SK-N-SH (cell line): ENCODE measurements around the gene SORL1. TPM values are rescaled to one million over a fixed set of nuclear protein-coding genes. Genes with fewer than 3 reads are reported as not detected.

Experiments used
- CTCF ChIA-PET: fragments of 300-600, 350-600 bp; formaldehyde crosslinking; extraction: SDS; loops from one replicate; lab custom pipeline; 2021; lab: Yijun Ruan, JAX
- POLR2A ChIA-PET: fragments of 350-600 bp; sonication (Branson Sonifier 250); formaldehyde crosslinking; extraction: SDS; loops from one replicate; lab custom pipeline; 2020; ENCODE audit warnings: antibody characterized with exemption, inconsistent platforms; lab: Yijun Ruan, JAX
- DNase-seq: peaks from one replicate; pipeline ENCODE4 v3.0.0; 2012
- H2AFZ ChIP-seq: fragments of 200-600 bp; sonication (generic); 2 replicates; pipeline ENCODE4 v1.8.1; 2016; ENCODE audit warnings: antibody characterized with exemption, mild to moderate bottlenecking, low read depth
- H3F3A ChIP-seq: fragments of 200-600 bp; sonication (generic); replicated peaks from 2 replicates; pipeline ENCODE3; 2016; ENCODE audit warnings: antibody characterized with exemption, mild to moderate bottlenecking; ENCODE audit not compliant: insufficient read depth
- H3K27ac ChIP-seq, 2 experiments: fragments of 200-500 bp in 1 of 2; fragments of 200-600 bp in 1 of 2; sonication (Bioruptor generic) in 1 of 2; sonication (generic), shearing (Covaris generic) in 1 of 2; 2 replicates each; pipeline versions ENCODE4 v1.5.1 to v1.6.1; 2014 to 2016; ENCODE audit warnings: low read depth in 2 of 2, inconsistent platforms in 1 of 2, low read length in 1 of 2, mild to moderate bottlenecking in 1 of 2, mixed read lengths in 1 of 2
- H3K27me3 ChIP-seq: fragments of 200-600 bp; sonication (generic), shearing (Covaris generic); 2 replicates; pipeline ENCODE4 v1.6.1; 2016; ENCODE audit warnings: mixed run types; ENCODE audit not compliant: insufficient read depth
- H3K36me3 ChIP-seq, 2 experiments: fragments of 200-500 bp in 1 of 2; fragments of 200-600 bp in 1 of 2; sonication (Bioruptor generic) in 1 of 2; sonication (generic) in 1 of 2; replicated peaks in 1 of 2; 2 replicates each; pipeline versions ENCODE3 to v1.5.1; 2014 to 2016; ENCODE audit warnings: low read length in 1 of 2, mild to moderate bottlenecking in 1 of 2; ENCODE audit not compliant: insufficient read depth in 2 of 2, control insufficient read depth in 1 of 2
- H3K4me1 ChIP-seq, 2 experiments: fragments of 200-500 bp in 1 of 2; fragments of 200-600 bp in 1 of 2; sonication (Bioruptor generic) in 1 of 2; sonication (generic), shearing (Covaris generic) in 1 of 2; 2 replicates each; pipeline versions ENCODE4 v1.5.1 to v1.6.1; 2014 to 2016; ENCODE audit warnings: low read depth in 1 of 2, low read length in 1 of 2, mixed run types in 1 of 2; ENCODE audit not compliant: insufficient read depth in 2 of 2, control insufficient read depth in 1 of 2
- H3K4me2 ChIP-seq: fragments of 200-600 bp; sonication (generic), shearing (Covaris generic); 2 replicates; pipeline ENCODE4 v1.6.1; 2017; ENCODE audit warnings: mixed run types
- H3K4me3 ChIP-seq, 2 experiments: fragments of 200-500 bp in 1 of 2; fragments of 200-600 bp in 1 of 2; sonication (Bioruptor generic) in 1 of 2; sonication (generic), shearing (Covaris generic) in 1 of 2; 2 replicates each; pipeline versions ENCODE4 v1.5.1 to v1.8.1; 2014 to 2016; ENCODE audit warnings: low read depth in 2 of 2, inconsistent platforms in 1 of 2, low read length in 1 of 2, mild to moderate bottlenecking in 1 of 2, mixed read lengths in 1 of 2, moderate library complexity in 1 of 2
- H3K79me2 ChIP-seq: fragments of 200-600 bp; sonication (generic); 2 replicates; pipeline ENCODE4 v1.8.1; 2017; ENCODE audit warnings: mild to moderate bottlenecking; ENCODE audit not compliant: insufficient read depth
- H3K9ac ChIP-seq: fragments of 200-600 bp; sonication (generic); 2 replicates; pipeline ENCODE4 v1.6.1; 2017; ENCODE audit warnings: mixed run types
- H3K9me2 ChIP-seq: fragments of 200-600 bp; sonication (generic); 2 replicates; pipeline ENCODE4 v1.6.1; 2017; ENCODE audit warnings: mixed run types
- H3K9me3 ChIP-seq: fragments of 200-600 bp; sonication (generic); 2 replicates; pipeline ENCODE4 v1.6.1; 2017; ENCODE audit warnings: mixed run types, mild to moderate bottlenecking, moderate library complexity
- H4K20me1 ChIP-seq: fragments of 200-600 bp; sonication (generic); 2 replicates; pipeline ENCODE4 v1.6.1; 2017; ENCODE audit warnings: mild to moderate bottlenecking, mixed run types; ENCODE audit not compliant: insufficient read depth
- CHD2 ChIP-seq: fragments of 150-350 bp; IDR thresholded peaks from 2 replicates; pipeline ENCODE4 v1.6.1; 2018; ENCODE audit warnings: low read length; ENCODE audit not compliant: partially characterized antibody
- ELF1 ChIP-seq: IDR thresholded peaks from 2 replicates; pipeline ENCODE4 v1.4.0; 2012
- EP300 ChIP-seq, 2 experiments: IDR thresholded peaks; 2 replicates each; pipeline versions ENCODE4 v1.4.0 to v1.6.1; 2012; ENCODE audit warnings: borderline replicate concordance in 1 of 2, low read depth in 1 of 2, low read length in 1 of 2
- EZH2phosphoT487 ChIP-seq: fragments of 200-600 bp; sonication (generic); IDR thresholded peaks from 2 replicates; pipeline ENCODE4 v1.6.1; 2017; ENCODE audit warnings: low read depth, mixed run types, mild to moderate bottlenecking, antibody characterized with exemption, moderate library complexity, borderline replicate concordance
- FOXM1 ChIP-seq: IDR thresholded peaks from 2 replicates; pipeline ENCODE4 v1.4.0; 2012; ENCODE audit warnings: low read depth, mild to moderate bottlenecking
- JUND ChIP-seq: IDR thresholded peaks from 2 replicates; pipeline ENCODE4 v1.4.0; 2012
- MEF2A ChIP-seq: IDR thresholded peaks from 2 replicates; pipeline ENCODE4 v1.4.0; 2012; ENCODE audit warnings: low read depth, borderline replicate concordance
- NFIC ChIP-seq: IDR thresholded peaks from 2 replicates; pipeline ENCODE4 v1.4.0; 2012; ENCODE audit warnings: borderline replicate concordance
- RCOR1 ChIP-seq: fragments of 150-350 bp; IDR thresholded peaks from 2 replicates; pipeline ENCODE4 v1.6.1; 2017; ENCODE audit warnings: antibody characterized with exemption, low read length
- REST ChIP-seq: IDR thresholded peaks from 2 replicates; pipeline ENCODE4 v1.6.1; 2012; ENCODE audit warnings: mild to moderate bottlenecking, low read depth, low read length, moderate library complexity
- RFX5 ChIP-seq: IDR thresholded peaks from 2 replicates; pipeline ENCODE4 v1.6.1; 2012; ENCODE audit warnings: mild to moderate bottlenecking, improper control_type of control experiment, low read length
- RXRA ChIP-seq: IDR thresholded peaks from 2 replicates; pipeline ENCODE4 v1.4.0; 2012; ENCODE audit warnings: low read depth, mild to moderate bottlenecking, borderline replicate concordance
- SIN3A ChIP-seq: IDR thresholded peaks from 2 replicates; pipeline ENCODE4 v1.6.1; 2012; ENCODE audit warnings: low read depth, mild to moderate bottlenecking, low read length, moderate library complexity, borderline replicate concordance
- TAF1 ChIP-seq: IDR thresholded peaks from 2 replicates; pipeline ENCODE4 v1.6.1; 2012; ENCODE audit warnings: low read depth, mild to moderate bottlenecking, low read length, moderate library complexity, borderline replicate concordance
- TEAD4 ChIP-seq: IDR thresholded peaks from 2 replicates; pipeline ENCODE4 v1.4.0; 2012; ENCODE audit warnings: mild to moderate bottlenecking, borderline replicate concordance; ENCODE audit not compliant: insufficient read depth
- USF1 ChIP-seq: IDR thresholded peaks from 2 replicates; pipeline ENCODE4 v1.4.0; 2012; ENCODE audit warnings: low read depth, borderline replicate concordance
- YY1 ChIP-seq: IDR thresholded peaks from 2 replicates; pipeline ENCODE4 v1.4.0; 2012; ENCODE audit warnings: low read depth, mild to moderate bottlenecking
- WGBS: methylation state at CpG from one replicate; pipeline ENCODE4 v1.1.6; 2017; ENCODE audit warnings: low lambda C conversion rate; 5-methylcytosine and 5-hydroxymethylcytosine counted together
- polyA plus RNA-seq, 3 experiments: library from polyadenylated mRNA; depleted of rRNA; stranded (reverse); fragments of >200 nt; gene quantifications; 2 replicates each; pipeline ENCODE4 v1.2.3, GENCODE V29; 2012
- TF ChIP-seq, protein P1 (sequence below): IDR thresholded peaks from 2 replicates; pipeline ENCODE4 v1.4.0; 2012; ENCODE audit warnings: low read depth, borderline replicate concordance

Gene SORL1
- polyA plus RNA-seq, 1 of the 3 experiments (the other 2 are of a cell fraction) = 7.1 TPM

DNA sequence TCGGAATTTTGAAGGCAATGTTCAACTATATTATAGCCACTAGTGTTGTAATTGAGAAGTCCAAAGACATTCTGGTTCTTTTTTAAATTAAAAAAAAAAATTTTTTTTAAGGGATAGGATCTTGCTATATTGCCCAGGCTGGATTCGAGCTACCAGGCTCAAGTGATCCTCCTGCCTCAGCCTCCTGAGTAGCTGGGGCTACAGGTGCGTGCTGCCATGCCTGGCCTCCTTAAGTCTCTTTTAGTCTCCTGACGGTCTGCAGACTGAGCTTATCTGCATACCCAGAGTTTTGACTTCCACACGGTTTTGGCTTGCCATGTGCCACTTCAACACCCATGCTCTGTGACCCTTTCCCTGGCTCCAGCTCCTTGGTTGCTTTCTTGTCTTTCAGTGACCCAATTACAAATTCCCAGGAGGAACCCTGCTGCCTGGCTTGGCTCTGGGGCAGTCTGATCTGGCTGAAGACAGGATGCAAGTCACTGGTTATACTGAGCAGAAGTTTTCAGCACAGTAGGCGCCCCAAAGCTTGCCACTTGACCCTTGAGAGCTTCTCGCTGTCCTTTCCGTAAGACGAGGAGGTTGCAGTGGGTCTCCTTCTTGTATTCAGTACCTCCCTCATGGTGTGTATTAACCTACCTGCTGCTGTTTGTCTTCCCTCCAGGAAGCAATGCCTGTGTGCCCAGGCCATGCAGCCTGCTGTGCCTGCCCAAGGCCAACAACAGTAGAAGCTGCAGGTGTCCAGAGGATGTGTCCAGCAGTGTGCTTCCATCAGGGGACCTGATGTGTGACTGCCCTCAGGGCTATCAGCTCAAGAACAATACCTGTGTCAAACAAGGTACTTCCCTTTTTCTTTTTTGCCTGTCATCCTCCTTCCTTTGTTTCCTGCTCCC lies 114.4 kb downstream of the SORL1 start:
- Histone ChIP-seq H3K27me3 (no peaks in the 10 kb centered on the region), H3K4me2 (no peak overlapping the region), H3K4me3 (no peak overlapping the region), H3K36me3 (no peaks in the 10 kb centered on the region), H3K79me2 (no peaks in the 10 kb centered on the region), H3K9me2 (no peaks in the 10 kb centered on the region), H3K9ac (no peak overlapping the region), H2AFZ (no peak overlapping the region), H4K20me1 (no peaks in the 10 kb centered on the region), H3K27ac (no peak overlapping the region), H3K4me1 (no peaks in the 10 kb centered on the region), H3F3A (no peaks in the 10 kb centered on the region), H3K9me3 (no peaks in the 10 kb centered on the region)
- ChIA-PET POLR2A (no interaction called here), CTCF (interaction anchor here (0.8 to 1.4 kb wide), 3 partner anchors 11 to 114 kb away, joined by 3 read pairs; partner anchors contain the start of gene SORL1)
- TF ChIP-seq YY1 = no peak
- TF ChIP-seq EP300 (IDR thresholded peaks at IDR 0.05; ENCODE audit: borderline replicate concordance in 1 of 2, low read depth in 1 of 2, low read length in 1 of 2) = no peak
- no peak for TF ChIP-seq SIN3A
- TF ChIP-seq TEAD4 = no peak
- TF ChIP-seq, protein P1, sequence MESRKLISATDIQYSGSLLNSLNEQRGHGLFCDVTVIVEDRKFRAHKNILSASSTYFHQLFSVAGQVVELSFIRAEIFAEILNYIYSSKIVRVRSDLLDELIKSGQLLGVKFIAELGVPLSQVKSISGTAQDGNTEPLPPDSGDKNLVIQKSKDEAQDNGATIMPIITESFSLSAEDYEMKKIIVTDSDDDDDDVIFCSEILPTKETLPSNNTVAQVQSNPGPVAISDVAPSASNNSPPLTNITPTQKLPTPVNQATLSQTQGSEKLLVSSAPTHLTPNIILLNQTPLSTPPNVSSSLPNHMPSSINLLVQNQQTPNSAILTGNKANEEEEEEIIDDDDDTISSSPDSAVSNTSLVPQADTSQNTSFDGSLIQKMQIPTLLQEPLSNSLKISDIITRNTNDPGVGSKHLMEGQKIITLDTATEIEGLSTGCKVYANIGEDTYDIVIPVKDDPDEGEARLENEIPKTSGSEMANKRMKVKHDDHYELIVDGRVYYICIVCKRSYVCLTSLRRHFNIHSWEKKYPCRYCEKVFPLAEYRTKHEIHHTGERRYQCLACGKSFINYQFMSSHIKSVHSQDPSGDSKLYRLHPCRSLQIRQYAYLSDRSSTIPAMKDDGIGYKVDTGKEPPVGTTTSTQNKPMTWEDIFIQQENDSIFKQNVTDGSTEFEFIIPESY = no peak
- no peak for TF ChIP-seq MEF2A
- TF ChIP-seq TAF1 = no peak
- no peak for TF ChIP-seq FOXM1
- TF ChIP-seq USF1 = no peak
- TF ChIP-seq NFIC = no peak
- no peak for TF ChIP-seq RXRA
- no peak for TF ChIP-seq RCOR1
- 74% methylated on average over 9 of the region's 9 CpGs for WGBS
- DNase-seq = no peak

GRCh38 chr11:121567995-121568394 lies 115.9 kb downstream of the SORL1 start:
- Histone ChIP-seq H3K27ac (no peak overlapping the region), H3F3A (no peaks in the 10 kb centered on the region), H3K4me2 (no peak overlapping the region), H3K79me2 (no peaks in the 10 kb centered on the region), H2AFZ (no peak overlapping the region), H4K20me1 (no peaks in the 10 kb centered on the region), H3K9ac (no peak overlapping the region), H3K9me3 (no peaks in the 10 kb centered on the region), H3K4me3 (no peak overlapping the region), H3K9me2 (no peaks in the 10 kb centered on the region), H3K36me3 (no peaks in the 10 kb centered on the region), H3K4me1 (peaks cover 0 to 8% of the 10 kb centered on the region in 2 experiments; a peak in 1 of 4 replicates), H3K27me3 (no peaks in the 10 kb centered on the region)
- POLR2A ChIA-PET = no interaction called here
- CTCF ChIA-PET = no interaction called here
- DNase-seq = no peak
- WGBS = 57% methylated on average over 3 of the region's 3 CpGs
- TF ChIP-seq REST (no peak), EZH2phosphoT487 (no peak), CHD2 (no peak), JUND (no peak), ELF1 (no peak), FOXM1 (no peak), YY1 (no peak), TAF1 (no peak), USF1 (no peak), RFX5 (no peak)
